CD1c-positive myeloid dendritic cell (primary cell): ENCODE data around the gene KLK8.
A peak's percentile ranks its signal among the peaks of the same experiment; 100 is the strongest.

Source experiments
- DNase-seq: peaks from one replicate; pipeline ENCODE4 v3.0.0-alpha.2; 2016; ENCODE audit errors: extremely low spot score

The KLK8 gene, protein sequence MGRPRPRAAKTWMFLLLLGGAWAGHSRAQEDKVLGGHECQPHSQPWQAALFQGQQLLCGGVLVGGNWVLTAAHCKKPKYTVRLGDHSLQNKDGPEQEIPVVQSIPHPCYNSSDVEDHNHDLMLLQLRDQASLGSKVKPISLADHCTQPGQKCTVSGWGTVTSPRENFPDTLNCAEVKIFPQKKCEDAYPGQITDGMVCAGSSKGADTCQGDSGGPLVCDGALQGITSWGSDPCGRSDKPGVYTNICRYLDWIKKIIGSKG

DNA sequence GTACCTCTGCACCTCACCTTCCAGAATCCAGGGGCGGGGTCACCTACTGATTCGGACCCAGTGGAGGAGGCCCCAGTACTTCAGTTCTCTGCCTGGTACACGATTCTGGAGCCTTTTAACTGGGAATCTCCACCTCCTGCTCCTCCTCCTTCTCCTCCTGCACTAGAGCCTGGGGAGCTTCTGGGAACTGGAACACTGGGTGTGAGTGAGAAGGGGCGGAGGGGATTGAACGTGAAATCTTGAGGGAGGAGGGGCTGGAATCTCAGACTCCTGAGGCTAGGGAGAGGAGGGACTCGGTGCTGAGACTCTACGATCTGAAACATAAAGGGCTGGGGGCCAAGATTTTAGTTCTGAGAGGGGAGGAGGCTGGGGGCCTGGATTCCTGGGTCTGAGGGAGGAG, at the start of gene KLK8:
TSS of gene KLK8 (minus strand) at position 90 of the 400 bp plus-strand sequence. CDS start 437 bp downstream, outside the sequence.
- no peak for DNase-seq

DNA sequence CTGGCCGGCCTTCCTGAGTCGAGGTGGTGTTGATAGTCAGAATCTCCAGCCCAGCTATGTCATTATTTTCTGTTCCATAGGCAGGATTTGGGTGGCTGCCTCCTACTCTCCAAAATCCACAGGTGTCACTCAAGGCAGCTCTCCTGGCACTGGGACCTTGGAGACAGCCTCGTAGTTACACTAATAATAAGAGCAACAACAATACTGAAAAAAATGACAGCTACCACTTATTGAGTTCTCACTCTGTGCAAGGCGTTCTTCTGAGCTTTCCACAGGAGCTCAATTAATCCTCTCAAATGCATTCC, 45.6 kb upstream of the KLK8 start:
- no peak for DNase-seq

DNA sequence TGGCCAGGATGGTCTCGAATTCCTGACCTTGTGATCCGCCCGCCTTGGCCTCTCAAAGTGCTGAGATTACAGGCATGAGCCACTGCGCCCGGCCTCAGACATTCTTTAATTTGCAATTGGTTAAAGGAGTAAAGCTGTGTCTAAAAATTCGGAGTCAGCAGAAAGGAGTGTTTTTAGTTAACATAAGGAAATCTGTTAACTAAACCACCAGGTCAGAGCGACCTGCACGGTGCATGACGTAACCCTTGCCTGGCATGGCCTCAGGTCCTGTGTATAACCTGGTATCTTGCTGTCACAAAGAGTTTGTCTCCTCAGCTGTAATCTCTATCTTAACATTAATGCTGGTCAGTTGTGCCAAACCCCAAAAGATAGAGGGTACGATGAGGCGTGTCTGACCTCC, 42.9 kb upstream of the KLK8 start:
- no peak for DNase-seq

DNA sequence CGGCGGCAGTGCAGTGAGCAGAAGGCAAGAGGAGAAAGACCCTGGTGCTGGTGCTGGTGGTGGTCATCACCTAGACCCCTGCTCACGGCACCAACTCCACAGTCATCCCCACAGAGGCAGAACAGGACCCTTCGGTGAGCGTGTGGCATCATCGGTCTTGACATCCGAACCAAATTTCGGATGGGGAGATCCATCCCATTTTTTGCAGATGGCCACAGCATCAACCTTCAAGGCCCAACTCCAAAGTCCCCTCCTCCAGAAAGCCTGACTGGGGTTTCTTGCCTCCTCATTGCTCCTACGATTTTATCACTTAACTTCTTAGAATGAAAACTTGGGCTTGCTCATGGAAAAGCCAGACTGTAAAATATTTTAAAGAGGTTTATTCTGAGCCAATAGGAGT, 42.1 kb upstream of the KLK8 start:
- no peak for DNase-seq

DNA sequence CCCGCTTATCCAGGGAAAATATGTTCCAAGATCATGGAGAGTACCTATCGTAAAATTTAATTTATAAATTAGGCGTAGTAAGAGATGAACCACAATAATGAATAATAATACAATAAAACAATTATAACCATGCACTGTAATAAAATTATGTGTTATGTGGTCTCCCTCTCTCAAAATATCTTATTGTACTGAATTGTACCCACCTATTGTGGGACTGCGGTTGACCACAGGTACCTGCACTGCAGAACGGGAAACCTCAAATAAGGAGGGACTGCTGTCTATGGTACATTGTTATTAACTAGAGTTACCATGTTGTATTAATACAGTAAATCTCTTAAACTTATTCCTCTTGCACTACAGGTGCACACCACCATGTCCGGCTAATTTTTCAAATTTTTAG, 38.7 kb upstream of the KLK8 start:
- DNase-seq = no peak

DNA sequence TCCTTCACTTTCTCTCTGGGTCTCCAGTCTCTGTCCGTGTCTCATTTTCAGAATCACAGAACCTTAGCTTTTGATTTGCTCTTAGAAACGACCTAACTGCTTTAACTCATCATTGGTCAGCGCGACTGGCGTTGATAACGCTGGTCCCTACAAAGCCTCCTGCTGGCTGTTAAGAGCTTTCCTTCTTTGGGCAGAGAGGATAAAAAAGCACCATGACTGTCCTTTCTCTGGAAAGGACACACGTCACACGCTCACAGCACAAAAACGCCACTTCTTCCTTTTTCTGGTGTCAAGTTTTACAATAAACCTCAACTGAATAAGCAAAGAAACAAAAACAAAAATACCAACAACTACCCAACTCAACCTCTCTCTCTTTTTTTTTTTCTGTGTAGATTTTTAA, 35.1 kb upstream of the KLK8 start:
- DNase-seq = peak; percentile 16

DNA sequence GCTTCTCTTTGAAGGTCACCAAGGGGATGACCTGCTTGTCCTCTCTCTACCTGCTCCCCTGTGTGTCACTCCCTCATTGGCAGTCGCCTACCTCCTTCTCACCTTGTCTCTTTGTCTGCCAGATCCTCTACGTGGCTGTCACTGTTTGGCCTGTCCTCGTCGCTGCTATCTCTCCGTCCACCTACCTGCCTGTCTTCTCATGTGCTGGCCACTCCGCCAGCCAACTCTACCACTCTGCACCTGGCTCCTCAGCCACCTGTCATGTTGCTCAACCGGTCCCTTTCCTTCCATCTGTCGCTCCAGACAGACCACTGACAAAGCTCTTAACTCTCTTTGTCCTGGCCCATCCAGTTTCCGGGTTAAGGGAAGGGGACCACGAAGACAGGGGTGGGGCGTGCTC, 33.3 kb upstream of the KLK8 start, which contains the start of gene KLK12:
TSS of gene KLK12 (minus strand) at position 299 of the 400 bp plus-strand sequence. CDS start 381 bp downstream, outside the sequence.
- DNase-seq = no peak

DNA sequence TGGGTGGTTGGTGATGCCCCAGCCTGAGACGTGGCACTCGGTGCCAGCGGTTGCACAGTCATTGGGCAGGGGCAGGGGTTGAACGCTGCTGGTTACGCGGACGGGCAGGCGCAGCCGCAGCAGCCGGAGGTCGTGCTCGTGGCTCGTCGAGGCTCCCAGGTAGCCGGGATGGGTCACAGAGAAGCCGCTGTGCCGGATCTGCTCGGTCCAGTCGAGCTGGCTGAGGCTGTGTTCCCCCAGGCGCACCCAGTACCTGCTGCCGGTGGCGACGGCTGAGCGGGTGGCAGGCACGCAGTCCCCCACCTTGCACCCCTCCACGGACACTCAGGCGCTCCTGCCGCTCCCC, 30.4 kb upstream of the KLK8 start:
- DNase-seq = no peak

DNA sequence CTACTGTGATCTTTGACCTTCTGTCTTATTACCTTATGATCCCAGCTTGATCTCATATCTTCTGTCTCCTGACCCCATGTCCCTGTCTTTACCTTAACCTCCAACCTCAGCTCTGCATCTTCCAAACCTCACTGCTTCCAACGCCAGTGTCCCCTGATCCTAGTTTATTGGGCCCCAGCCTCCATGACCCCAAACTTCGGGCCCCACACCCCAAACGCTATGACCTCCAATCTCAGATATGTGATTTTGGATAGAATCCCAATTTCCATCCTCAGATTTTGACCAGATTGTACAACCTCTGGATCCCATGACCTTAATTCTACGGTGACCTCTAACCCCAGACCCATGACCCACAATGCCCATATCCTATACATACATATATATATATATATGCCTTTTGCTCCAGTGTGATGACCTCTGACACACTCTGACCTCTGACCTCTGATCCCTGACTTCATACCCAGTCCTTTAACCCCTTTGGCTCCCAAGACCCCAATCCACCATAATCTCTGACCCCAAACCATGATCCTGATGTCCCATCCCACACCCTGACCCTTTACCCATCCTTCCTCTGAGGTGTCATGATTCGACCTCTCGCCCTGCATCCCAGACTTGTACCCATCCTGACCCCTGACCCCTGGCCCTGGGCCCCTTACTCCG, 29.9 kb upstream of the KLK8 start:
- no peak for DNase-seq

DNA sequence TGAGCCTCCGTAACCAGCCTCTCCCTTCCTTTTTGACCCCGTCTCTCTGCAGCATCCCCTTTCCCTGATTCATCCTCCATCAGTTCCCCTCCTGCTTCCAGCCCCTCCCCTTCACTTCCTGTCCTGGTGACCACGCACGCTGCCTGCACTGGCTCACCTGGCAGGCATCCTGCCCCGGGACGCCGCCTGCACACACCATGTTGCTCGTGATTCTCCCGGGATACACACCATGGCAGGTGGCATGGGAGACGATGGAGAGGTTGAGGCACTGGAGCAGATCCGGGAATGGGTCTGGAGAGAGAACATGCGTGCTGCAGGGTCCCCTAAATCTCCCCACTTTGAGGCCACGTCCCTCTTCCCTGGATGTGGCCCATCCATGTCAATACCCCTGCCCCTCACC, 29.2 kb upstream of the KLK8 start:
- no peak for DNase-seq

DNA sequence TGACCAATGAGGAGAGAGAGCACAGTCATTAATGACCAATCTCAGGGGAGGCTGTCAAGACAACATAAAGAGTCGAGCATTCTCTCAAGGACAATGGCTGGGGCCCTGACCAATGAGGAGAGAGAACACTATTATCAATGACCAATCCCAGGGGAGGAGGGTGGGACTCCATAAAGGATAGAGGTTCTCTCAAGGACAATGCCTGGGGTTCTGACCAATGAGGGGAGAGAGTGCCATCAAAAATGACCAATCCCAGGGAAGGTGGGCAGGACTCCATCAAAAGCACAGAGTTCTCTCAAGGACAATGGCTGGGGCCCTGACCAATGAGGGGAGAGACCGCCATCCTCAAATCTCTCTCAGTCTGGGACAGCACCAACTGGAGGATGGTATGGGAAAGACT, 28.3 kb upstream of the KLK8 start:
- no peak for DNase-seq

DNA sequence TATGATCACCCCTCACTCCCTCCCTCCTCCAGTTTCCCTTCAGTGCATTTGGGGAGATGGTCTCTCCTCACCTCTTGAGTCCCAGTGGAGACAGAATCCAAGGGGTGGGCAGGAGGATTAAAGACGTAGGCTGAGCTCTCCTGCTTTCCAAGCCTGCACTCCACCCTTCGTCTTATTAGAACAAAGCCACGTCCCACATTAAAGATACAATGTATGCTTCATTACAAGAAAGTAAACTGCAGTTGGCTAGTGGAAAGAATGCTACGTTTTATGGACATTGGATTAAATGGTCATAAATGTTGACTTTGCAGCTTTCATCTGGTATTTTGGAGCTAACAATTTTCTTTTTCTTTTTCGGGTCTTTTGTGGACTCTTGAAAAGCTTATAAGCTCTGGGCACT, 26.5 kb upstream of the KLK8 start:
- DNase-seq = no peak

DNA sequence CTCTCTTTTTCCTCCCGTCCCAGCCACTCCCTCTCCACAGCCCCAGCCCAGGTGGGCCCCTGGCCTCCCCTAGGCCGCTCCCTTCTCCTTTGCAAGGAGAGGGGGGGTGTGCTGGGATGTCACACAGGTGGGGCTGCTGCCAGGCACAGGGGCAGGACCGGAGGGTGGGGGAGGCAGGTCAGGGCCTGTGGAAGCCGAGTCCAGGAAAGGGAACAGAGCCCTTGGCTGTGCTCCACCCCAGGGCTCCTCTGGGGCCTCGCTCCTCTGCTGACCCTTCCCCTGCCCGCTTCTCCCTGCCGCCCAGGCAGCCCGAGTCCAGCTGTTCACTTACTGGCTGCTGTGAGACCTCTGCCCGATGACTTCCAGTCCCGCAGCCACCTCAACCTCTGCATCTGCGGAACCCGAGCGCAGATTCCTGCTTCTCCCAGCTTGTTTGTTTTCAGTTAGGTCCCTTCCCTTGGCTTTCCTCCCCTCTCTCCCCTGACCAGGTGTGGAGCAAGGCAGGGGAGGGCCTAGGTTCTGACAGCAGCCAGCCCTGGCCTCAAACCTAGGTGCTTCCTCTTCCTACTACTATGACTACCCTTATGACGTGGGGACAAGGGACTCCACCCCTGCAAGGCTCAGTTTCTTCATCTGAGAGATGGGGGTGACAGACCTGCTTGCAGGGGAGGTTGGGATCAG, 25.9 kb upstream of the KLK8 start:
- DNase-seq = no peak

DNA sequence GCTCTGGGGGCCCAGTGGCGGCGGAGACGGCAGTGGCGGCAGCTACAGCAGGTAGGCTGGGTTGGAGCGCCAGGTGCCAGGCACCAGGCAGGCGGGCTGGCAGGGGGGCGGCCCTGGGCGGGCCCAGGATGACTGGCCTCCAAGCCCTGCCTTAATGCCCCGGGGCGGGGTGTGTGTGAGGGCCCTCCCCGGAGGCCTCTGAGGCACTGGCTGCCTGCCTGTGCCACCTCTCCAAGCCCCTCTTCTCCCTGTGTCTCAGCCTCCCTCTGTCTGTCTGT, 25.1 kb upstream of the KLK8 start, which contains the start of gene KLK11:
TSS of gene KLK11 (minus strand) at position 63 of the 278 bp plus-strand sequence. CDS start 985 bp downstream, outside the sequence.
- DNase-seq = no peak

DNA sequence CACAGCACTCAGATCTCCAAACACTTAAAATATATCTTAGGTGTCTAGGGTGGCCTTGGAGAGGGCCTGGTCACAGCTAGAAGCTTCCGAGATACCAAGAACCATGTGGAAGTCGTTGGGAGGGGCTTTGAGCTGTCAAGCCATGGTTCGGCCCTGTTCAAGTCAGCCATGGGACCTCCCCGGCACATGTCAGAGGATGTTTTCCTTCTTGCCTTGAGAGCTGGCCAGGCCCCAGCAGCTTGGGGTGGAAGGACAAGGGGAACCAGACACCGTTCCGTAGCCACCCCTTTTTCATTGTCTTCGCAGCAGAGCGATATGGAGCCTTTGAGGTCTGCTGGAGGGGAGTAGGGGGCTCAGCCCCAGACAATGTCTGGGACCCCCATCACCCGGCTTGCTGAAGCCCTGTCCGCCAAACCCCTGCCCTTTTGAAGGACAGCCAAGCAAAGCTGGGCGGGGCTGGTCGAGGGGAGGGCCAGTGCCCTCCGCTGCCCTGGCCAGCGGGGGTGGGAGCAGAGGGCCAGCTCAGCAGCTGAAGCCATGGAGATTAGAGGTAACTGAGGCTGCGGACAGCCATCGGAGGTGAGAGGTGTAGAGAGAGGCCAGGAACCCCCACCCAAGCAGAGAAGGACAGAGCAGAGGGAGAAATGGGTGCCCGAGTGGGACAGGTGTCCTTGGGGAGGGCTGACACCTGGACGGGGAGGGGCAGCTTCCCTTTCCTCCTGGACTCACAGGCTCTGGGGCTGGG, 24.6 kb upstream of the KLK8 start:
- DNase-seq = no peak

DNA sequence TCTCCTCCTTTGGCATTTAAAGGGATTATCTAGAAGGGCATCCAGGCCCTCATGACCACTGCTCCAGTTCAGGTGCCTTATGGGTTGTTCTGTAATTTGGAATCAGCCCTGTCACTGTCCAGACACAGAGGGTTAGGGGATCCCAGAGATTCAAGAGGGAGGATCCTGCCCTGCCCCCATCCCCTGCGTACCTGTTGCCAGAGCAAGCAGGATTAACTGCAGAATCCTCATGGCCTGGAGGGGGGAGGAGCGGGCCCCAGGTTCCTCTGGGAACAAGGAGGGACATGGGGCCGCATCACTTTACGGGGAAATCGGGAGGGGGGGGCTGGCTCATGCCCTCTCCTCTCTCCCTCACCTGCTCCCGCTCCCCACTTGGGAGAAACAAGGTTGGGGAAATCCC, 24.0 kb upstream of the KLK8 start:
- DNase-seq = no peak

DNA sequence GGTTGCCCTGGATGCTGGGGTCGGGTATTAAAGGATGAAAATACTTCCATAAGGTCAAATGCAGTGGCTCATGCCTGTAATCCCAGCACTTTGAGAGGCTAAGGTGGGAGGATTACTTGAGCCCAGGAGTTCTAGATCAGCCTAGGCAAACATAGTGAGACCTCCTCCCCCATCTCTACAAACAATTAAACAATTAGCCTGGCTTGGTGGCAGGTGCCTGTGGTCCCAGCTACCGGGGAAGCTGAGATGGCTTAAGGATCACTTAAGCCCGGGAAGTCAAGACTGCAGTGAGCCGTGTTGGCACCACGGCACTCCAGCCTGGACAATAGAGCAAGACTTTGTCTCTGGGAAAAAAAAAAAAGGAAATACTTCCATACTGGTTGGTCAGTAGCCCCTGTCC, 23.5 kb upstream of the KLK8 start:
- no peak for DNase-seq

DNA sequence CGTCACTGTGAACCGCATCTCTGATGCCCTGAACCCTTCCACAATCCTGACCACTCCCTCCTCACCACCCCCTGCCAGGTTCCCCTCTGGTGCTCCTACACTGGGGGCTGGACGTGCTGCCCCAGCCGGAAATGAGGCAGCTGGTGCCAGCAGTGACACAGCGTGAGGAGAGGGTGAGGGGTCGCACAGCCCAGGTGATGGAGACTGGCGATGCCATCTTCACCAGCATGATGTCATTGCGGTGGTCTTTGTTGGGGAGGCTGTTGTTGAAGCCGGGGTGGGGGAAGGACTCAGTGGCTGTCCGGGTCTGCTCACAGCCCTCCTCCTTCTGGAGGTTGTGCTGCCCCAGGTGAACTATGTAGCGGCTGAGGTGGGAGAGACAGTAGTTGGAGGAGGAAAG, 22.5 kb upstream of the KLK8 start:
- DNase-seq = no peak

DNA sequence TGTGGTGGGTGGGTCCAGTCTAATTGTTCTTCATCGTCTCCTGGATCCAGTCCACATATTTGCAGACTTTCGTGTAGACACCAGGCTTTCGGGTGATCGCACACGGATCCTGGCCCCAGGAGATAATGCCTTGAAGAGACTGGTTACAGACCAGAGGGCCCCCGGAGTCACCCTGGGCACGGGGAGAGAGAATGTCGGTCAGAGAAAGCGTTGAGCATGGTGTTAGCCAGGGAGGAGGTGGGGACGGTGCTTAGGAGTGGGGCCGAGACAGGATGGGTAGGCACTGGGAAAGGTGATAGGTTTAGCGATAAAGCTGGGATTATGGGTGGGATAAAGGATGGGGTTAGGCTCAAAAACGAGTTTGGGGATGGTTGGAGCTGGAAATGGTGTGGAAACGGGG, 21.1 kb upstream of the KLK8 start:
- no peak for DNase-seq

DNA sequence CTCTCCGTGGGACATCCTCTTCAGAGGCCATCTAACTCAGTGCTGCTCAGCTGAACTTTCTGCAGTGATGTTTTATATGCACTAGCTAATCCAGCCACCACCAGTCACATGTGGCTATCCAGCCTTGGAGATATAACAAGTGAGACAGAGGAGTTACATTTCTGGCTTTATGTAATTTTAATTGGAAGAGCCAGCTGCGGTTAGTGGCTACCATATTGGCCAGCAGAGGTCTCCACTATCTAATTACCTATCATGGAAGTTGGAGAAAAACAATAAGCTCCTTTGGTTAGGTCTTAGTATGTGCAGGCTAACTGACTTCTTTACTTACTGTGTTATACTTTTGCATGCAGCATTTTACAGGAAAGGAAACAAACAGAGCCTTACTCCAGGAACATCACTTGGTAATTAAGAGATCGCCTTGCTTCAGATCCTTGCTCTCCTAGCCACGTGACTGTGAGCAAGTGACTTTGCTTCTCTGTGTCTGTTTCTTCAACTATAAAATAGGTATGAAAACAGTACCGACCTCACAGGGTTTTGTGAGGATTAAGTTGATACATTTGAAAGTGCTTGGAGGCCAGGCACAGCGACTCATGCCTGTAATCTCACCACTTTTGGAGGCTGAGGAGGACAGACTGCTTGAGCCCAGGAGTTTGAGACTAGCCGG, 19.7 kb upstream of the KLK8 start:
- DNase-seq = peak; percentile 43

DNA sequence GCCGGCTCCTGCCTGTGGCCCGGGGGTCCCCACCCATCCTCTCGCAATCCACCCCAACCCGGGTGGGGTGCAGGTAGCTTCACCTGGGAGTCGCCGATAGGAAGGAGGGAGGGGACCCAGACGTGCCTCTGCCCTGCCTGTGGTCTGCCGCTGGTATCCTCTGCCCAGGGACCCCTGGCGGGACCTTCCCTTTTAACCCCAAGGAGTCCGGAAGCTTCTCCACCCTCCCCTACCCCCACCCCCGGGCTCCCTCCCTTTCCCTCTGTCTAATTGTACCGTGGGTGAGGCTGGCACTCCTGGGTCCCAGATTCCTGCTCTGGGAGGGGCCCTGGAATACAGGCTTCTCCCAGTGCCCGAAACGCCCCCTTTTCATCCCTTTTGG, 18.1 kb upstream of the KLK8 start, which contains the start of gene KLK10:
TSS of gene KLK10 (minus strand) at position 166 of the 382 bp plus-strand sequence. CDS start 579 bp downstream, outside the sequence.
- DNase-seq = no peak
